ENCODE measurements around the gene CNIH1.

Gene CNIH1

GRCh38 chr14:54377501-54377900, 63.7 kb downstream of the CNIH1 start:
- Histone ChIP-seq H3K9me3 (ENCODE audit: low read length) (no peaks in the 10 kb centered on the region), H3K27ac (ENCODE audit: low read depth, low read length, poor library complexity, severe bottlenecking) (no peak overlapping the region), H4K20me1 (ENCODE audit: insufficient read depth, low read length) (no peaks in the 10 kb centered on the region)

GRCh38 chr14:54374117-54374884, 66.9 kb downstream of the CNIH1 start:
- Histone ChIP-seq H3K9me3 (ENCODE audit: low read length) (no peaks in the 10 kb centered on the region), H3K4me2 (ENCODE audit: low read length) (no peak overlapping the region), H4K20me1 (ENCODE audit: insufficient read depth, low read length) (no peaks in the 10 kb centered on the region), H3K36me3 (ENCODE audit: insufficient read depth, low read length) (no peaks in the 10 kb centered on the region), H3K4me3 (ENCODE audit: low read depth, low read length, poor library complexity, severe bottlenecking) (no peak overlapping the region), H2AFZ (ENCODE audit: low read length) (no peak overlapping the region), H3K27ac (ENCODE audit: low read depth, low read length, poor library complexity, severe bottlenecking) (no peak overlapping the region), H3K9ac (ENCODE audit: low read length) (no peak overlapping the region), H3K4me1 (ENCODE audit: insufficient read depth, low read length, severe bottlenecking) (no peaks in the 10 kb centered on the region), H3K27me3 (ENCODE audit: insufficient read depth, low read length) (no peaks in the 10 kb centered on the region), H3K9me2 (ENCODE audit: low read depth, low read length) (no peaks in the 10 kb centered on the region), H3K79me2 (ENCODE audit: insufficient read depth, low read length) (no peaks in the 10 kb centered on the region), H3F3A (ENCODE audit: insufficient read depth, low read length) (no peaks in the 10 kb centered on the region)
- TF ChIP-seq EZH2 (IDR thresholded peaks at IDR 0.05; ENCODE audit: borderline replicate concordance, low read length) (no peak), CTCF (IDR thresholded peaks at IDR 0.05; ENCODE audit: low read length) (no peak)

More at GRCh38 chr14:54377501-54377900, 63.7 kb downstream of the CNIH1 start:
- Histone ChIP-seq H3K4me1 (ENCODE audit: insufficient read depth, low read length, severe bottlenecking) (no peaks in the 10 kb centered on the region), H3K9me2 (ENCODE audit: low read depth, low read length) (no peaks in the 10 kb centered on the region), H2AFZ (ENCODE audit: low read length) (no peak overlapping the region), H3K36me3 (ENCODE audit: insufficient read depth, low read length) (no peaks in the 10 kb centered on the region), H3K79me2 (ENCODE audit: insufficient read depth, low read length) (no peaks in the 10 kb centered on the region), H3K4me2 (ENCODE audit: low read length) (no peak overlapping the region), H3K4me3 (ENCODE audit: low read depth, low read length, poor library complexity, severe bottlenecking) (no peak overlapping the region), H3F3A (ENCODE audit: insufficient read depth, low read length) (no peaks in the 10 kb centered on the region), H3K27me3 (ENCODE audit: insufficient read depth, low read length) (no peaks in the 10 kb centered on the region), H3K9ac (ENCODE audit: low read length) (no peak overlapping the region)
- no peak for TF ChIP-seq CTCF (IDR thresholded peaks at IDR 0.05; ENCODE audit: low read length)
- no peak for TF ChIP-seq EZH2 (IDR thresholded peaks at IDR 0.05; ENCODE audit: borderline replicate concordance, low read length)

Data from OCI-LY1 (cell line).